ENCODE data around the gene SKIC8.
A peak's percentile ranks its signal among the peaks of the same experiment; 100 is the strongest.
"Not testable (repeated sequence)": the region's sequence is repeated elsewhere in the genome, so short reads cannot be mapped to it uniquely, and the experiment has no call there.

SKIC8 gene

DNA sequence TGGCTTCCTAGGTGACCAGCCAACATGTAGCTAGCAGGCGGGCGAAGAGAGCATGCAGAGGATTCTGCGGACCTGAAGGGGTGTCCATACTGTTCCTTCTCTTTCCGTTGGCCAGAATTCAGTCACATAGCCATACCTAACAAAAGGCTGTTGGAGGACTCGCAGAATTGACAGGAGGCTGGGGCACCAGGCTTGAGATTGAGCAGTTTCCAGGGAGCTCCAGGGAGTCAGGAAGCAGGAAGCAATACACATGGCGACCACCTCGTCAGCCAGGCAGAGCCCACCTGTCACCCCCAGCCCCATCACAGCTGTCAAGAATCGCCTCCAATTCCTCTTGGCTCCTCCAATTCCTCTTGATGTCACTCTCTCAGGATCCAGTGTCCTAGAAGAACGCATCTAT, 48.3 kb downstream of the SKIC8 start:
- DNase-seq (ENCODE audit: low spot score) = no peak

DNA sequence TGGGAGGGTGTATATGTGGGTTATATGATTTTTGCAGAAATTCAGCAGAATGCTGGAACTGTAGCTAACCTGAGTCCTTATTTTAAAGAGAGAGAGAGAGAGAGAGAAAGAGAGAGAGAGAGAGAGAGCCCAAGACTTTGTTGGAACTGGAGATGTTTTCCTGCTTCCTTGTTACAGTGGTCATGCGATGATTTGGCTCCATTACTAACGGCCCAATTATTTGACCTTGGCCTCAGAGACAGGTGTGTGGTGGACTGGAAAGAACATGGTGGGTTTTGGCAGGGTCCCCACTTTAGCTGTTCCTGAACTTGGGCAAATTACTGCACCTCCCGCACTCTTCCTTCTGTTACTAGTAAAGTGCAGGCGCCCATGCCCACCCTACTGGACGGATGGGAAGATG, 50.3 kb downstream of the SKIC8 start:
- no peak for DNase-seq (ENCODE audit: low spot score)

DNA sequence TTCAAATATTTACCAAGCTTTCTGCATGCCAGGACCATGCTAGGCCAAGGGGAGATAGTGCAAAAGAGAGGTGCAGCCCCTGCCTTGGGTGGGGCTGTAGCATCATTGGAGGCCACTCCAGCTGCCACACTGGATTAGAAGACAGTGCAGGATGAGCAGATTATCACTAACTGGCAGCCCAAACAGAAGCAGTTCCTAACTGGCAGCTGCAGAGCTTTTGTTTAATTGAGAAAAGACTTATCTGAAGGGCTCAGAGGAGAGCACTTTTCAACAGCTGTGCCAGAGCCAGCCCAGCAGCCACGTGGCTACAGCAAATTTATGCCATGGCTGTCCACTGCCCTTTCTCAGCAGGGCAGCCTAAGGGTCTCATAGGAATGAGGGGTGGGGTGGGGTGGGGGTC, 51.5 kb downstream of the SKIC8 start:
- peak; percentile 91 for DNase-seq (ENCODE audit: low spot score)

DNA sequence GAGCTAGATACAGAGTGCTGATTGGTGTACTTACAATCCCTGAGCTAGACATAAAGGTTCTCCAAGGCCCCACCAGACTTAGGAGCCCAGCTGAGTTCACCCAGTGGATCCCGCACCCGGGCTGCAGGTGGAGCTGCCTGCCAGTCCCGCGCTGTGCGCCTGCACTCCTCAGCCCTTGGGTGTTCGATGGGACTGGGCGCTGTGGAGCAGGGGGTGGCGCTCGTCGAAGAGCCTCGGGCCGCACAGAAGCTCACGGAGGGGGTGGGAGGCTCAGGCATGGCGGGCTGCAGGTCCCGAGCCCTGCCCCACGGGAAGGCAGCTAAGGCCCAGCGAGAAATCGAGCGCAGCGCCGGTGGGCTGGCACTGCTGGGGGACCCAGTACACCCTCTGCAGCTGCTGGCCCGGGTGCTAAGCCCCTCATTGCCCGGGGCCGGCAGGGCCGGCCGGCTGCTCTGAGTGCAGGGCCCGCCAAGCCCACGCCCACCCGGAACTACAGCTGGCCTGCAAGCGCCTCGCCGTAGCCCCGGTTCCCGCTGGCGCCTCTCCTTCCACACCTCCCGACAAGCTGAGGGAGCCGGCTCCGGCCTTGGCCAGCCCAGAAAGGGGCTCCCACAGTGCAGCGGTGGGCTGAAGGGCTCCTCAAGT, 53.3 kb downstream of the SKIC8 start:
- not testable (repeated sequence) for DNase-seq (ENCODE audit: low spot score)

DNA sequence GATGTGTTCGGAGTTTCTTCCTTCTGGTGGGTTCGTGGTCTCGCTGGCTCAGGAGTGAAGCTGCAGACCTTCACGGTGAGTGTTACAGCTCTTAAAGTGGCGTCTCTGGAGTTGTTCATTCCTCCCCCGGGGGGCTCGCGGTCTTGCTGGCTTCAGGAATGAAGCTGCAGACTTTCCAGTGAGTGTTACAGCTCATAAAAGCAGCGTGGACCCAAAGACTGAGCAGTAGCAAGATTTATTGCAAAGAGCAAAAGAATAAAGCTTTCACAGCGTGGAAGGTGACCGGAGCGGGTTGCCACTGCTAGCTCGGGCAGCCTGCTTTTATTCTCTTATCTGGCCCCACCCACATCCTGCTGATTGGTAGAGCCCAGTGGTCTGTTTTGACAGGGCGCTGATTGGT, 54.0 kb downstream of the SKIC8 start:
- not testable (repeated sequence) for DNase-seq (ENCODE audit: low spot score)

DNA sequence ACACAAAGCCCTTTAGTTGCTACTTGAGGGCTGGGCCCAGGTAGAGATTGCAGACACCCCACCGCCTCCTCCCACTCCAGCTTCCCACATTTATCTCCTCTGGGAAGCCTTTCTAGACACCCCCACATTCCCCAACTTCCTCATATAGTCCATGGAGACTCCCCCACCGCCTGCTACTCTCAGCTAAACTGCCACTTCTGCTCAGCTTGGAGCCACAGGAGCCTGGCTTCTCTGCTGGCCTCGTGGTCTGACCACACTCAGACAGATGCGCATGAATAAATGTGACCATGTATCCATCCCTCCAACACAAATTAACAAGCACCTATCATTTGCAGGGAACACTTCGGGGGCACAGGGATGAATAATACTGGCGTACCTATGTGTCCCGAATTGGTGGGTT, 54.5 kb downstream of the SKIC8 start:
- no peak for DNase-seq (ENCODE audit: low spot score)

DNA sequence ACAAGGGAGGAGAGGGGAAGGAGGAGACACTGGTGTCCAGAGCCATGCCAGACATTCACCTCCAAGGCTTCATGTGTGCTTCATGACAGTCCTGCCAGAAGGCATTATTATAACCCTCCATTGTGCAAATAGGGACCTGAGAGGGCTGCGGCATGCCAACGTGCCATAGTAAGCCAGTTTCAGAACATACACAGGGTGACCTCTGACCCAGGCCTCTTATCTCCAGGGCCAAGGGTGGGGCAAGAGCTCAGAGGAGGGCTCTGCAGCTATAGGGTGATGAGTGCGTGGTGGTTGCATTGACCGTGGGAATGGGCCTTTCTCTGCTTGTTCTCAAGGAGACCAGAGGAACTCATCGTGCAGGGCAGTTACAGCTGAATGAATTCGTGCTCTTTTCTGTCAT, 55.3 kb downstream of the SKIC8 start:
- peak; percentile 72 for DNase-seq (ENCODE audit: low spot score)

DNA sequence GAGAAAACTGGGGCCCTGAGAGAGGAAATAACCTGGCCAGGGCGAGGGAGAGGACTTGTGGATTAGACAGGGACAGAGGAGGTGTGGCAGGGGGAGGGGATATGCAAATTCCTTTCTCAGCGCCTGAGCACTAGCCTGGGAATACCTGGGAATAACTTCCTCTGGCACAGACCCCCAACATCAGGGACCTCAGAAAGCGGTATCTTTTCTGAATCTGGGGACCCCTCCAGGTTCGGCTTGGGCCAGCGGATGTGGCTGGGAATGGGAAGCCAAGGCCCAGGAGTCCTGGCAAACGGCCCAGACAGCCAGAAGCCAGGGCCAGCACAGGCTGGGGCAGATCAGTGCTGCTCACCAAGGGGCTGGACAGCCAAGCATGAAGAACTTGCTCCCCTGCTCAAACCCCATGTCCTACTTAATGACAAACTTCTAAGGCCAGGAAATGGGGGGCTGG, 55.9 kb downstream of the SKIC8 start:
- peak; percentile 37 for DNase-seq (ENCODE audit: low spot score)

DNA sequence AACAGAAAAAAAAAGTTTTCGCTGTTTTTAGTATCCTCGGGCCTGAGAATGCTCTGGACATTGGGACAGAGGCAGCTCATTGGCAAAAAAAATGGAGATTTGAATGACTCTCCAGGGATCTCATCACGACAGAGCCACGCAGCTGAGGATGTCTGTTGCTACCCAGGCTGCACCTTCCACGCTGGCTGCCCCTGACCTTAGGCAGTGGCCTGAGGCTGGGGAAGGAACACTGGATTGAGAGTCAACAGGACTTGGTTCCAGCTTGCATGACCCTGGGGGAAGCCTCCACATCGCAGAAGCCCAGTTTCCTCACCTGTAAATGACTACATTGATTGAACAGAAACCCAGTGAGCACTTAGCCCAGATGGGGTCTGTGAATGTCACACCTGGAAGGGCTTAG, 56.4 kb downstream of the SKIC8 start:
- no peak for DNase-seq (ENCODE audit: low spot score)

DNA sequence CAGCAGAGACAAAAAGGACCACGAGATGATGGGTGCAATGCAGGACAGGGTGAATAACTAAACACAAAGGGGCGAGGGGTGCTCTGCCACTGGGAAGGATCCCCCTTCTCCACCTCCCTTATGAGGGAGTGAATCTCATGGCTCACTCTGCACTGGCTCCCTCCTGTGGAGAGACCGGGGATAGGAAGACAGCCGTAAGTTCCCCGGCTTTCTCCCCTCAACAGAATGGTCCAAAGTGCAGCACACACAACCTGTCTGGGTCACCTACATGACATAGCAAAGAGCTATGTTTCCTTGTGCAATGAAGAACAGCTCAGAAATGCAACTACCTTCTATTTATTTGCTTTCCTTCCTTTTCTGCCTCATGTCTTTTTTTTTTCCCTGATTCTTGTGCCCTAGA, 57.3 kb downstream of the SKIC8 start:
- peak; percentile 61 for DNase-seq (ENCODE audit: low spot score)

DNA sequence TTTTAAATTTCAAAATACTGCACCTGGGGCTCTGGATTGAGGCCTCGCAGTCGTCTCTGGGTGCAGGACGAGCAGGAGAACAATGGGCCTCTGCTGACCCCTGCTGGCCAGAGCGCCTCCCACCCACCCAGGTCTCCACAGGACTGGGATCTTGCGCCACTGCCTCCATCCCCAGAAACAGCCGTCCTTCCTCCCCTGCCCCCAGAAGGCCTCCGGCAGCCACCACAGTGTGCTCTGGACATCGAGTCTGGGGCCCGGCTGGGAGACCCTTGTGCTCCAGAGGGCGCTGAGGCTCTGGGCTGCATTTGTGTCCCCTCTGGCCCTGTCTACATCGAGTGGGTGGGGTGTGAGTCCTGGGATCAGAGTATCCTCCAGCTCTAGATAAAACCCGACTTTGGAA, 58.4 kb downstream of the SKIC8 start:
- peak; percentile 81 for DNase-seq (ENCODE audit: low spot score)

DNA sequence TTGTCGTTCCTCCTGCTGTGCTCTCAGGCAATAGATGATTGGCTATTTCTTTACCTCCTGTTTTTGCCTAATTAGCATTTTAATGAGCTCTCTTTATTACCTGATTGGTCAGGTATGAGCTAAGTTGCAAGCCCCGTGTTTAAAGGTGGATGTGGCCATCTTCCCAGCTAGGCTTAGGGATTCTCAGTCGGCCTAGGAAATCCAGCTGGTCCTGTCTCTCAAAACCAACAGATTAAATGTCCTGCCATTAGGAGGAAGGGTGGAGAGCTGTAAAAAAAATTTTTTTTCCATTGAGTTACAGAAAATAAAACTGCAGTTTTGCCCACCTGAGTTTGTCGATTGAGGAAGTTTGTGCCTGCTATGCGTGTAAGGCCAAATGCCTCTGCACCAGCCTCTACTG, 59.6 kb downstream of the SKIC8 start:
- no peak for DNase-seq (ENCODE audit: low spot score)

DNA sequence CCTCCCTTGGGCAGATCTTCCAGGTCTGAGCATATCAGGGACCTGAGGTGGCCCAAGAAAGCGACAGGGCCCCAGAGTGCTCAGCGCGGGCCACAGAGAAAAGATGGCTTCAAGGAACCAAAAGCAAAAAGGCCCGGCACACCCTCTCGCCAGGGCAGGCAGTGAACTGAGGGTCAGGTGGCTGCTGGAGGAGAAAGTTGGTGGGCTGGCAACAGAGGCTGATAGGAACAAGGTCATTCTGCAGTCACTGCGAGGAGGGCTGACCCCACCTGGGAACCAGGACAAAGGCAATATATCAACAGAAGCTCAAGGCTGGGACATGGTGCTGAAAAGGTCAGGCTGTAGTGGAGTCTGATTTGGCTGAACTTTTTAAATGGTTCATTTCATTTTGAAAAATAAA, 62.3 kb downstream of the SKIC8 start:
- DNase-seq (ENCODE audit: low spot score) = no peak

DNA sequence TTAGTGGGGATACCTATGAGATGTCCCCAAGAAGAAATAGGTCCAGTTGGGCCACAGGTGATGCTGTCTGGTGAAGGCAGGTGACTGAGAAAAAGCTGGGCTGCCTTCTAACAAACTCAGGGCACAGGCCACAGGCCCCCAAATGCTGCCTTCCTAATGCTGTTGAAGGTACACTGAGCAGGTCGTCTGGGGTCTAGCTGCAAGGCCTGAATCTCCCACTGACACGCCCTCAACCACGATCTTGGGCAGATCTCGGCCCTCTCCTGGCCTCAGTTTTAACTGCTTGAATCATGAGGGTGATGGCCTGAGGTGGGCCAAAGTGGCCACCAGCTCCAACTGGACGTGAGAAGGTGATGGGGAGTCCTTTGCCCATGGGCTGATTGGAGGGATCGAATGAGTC, 62.9 kb downstream of the SKIC8 start:
- no peak for DNase-seq (ENCODE audit: low spot score)

DNA sequence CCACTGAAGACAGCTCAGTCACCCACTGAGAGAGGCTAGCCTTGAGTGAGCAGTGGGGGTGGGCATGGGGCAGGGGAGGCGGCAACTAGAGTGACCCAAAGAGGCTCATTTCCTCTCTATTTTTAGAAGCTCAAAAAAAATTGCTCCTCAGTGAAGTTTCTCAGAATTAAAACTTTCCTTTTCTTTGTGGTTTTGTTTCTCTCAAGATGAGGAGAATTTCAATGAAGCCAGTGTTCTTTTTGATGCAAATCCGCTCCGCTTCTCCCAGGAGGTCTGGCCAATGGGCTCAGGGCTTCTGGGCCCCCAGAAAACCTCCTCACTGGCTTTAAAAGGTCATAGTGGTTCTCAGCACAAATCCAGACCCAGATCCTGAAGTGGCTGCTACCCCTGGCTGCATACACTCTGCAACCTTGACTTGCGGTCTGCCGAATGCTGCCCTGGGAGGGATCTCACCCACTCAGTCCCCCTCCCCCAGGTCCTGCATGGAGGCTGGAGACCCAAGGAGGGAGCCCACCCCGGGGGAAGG, 64.8 kb downstream of the SKIC8 start, which contains the start of gene ACSBG1:
TSS of gene ACSBG1 (minus strand) at position 51 of the 526 bp plus-strand sequence. CDS start 64 bp downstream, outside the sequence.
- no peak for DNase-seq (ENCODE audit: low spot score)

DNA sequence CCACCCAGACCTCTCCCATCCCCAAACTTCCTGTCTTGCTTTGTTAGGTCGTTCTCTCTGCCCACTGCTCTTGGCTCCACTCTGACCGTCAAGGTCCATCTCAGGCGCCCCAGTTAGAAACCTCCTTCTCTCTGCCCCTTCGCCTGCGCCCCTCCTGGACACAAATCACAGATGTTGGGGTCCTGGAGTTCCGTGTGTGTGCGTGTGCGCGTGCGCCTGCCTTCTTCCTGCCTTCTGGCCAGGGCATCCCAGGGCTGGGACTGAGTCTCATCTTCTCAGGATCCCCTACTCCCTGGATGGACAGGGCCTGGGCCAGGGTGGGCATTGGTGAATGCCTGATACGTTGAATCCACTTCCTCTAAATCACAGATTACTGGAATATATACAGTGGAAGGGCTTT, 65.9 kb downstream of the SKIC8 start:
- no peak for DNase-seq (ENCODE audit: low spot score)
